HUDEP-2 (cell line): ENCODE data around the gene KRTAP5-3.
"Not testable (repeated sequence)": the region's sequence is repeated elsewhere in the genome, so short reads cannot be mapped to it uniquely, and the experiment has no call there.

Source experiments
- DNase-seq, 76 experiments: peaks; one replicate each; lab custom pipeline; 2025; ENCODE audit not compliant: unreplicated experiment in 76 of 76; lab: John Stamatoyannopoulos, UW

Gene KRTAP5-3

GRCh38 chr11:1584661-1585370 is 23.4 kb downstream of the KRTAP5-3 start, which contains the start of gene KRTAP5-1:
Gene KRTAP5-1 (minus strand): TSS chr11:1585283. CDS start chr11:1585249, 34 bp downstream.
- DNase-seq = not testable (repeated sequence)

- DNase-seq = not testable (repeated sequence)
Measured at GRCh38 chr11:1582909-1583308, 25.4 kb downstream of the KRTAP5-3 start.

- DNase-seq = no peak
Measured at GRCh38 chr11:1581976-1582375, 26.3 kb downstream of the KRTAP5-3 start.

GRCh38 chr11:1576825-1577224 is 31.4 kb downstream of the KRTAP5-3 start:
- DNase-seq = no peak

- DNase-seq = not testable (repeated sequence)
Measured at GRCh38 chr11:1575756-1576155, 32.5 kb downstream of the KRTAP5-3 start.

- DNase-seq = no peak
Measured at GRCh38 chr11:1574933-1575242, 33.4 kb downstream of the KRTAP5-3 start.

GRCh38 chr11:1574238-1574932 is 33.9 kb downstream of the KRTAP5-3 start:
- DNase-seq = peak in 26 of 76 experiments; percentile 4 to 50 (median 21)

GRCh38 chr11:1573903-1574237 is 34.4 kb downstream of the KRTAP5-3 start:
- no peak for DNase-seq

- DNase-seq = no peak
Measured at GRCh38 chr11:1573077-1573902, 35.0 kb downstream of the KRTAP5-3 start.

- peak in 63 of 76 experiments; percentile 3 to 79 (median 55) for DNase-seq
Measured at GRCh38 chr11:1572197-1573076, 35.8 kb downstream of the KRTAP5-3 start, which contains the start of gene DUSP8. Gene DUSP8 (minus strand): TSS chr11:1572271. CDS start chr11:1565826, 6,445 bp downstream.

GRCh38 chr11:1571760-1572196 is 36.5 kb downstream of the KRTAP5-3 start:
- DNase-seq = no peak

- DNase-seq = no peak
Measured at GRCh38 chr11:1570896-1571759, 37.1 kb downstream of the KRTAP5-3 start.

GRCh38 chr11:1570531-1570895 is 37.8 kb downstream of the KRTAP5-3 start:
- no peak for DNase-seq

- no peak for DNase-seq
Measured at GRCh38 chr11:1570001-1570453, 38.2 kb downstream of the KRTAP5-3 start.

- DNase-seq = no peak
Measured at GRCh38 chr11:1569251-1569780, 38.9 kb downstream of the KRTAP5-3 start.

- no peak for DNase-seq
Measured at GRCh38 chr11:1568441-1568911, 39.8 kb downstream of the KRTAP5-3 start.

GRCh38 chr11:1567721-1568100 is 40.6 kb downstream of the KRTAP5-3 start:
- DNase-seq = no peak

- DNase-seq = no peak
Measured at GRCh38 chr11:1567052-1567720, 41.1 kb downstream of the KRTAP5-3 start.
